GM23338 (cell line): ENCODE results near the gene NRP1. TPM values are rescaled to one million over a fixed set of nuclear protein-coding genes. Genes with fewer than 3 reads are reported as not detected.

ENCODE experiments used
- ATAC-seq: fragments of 200-7000 bp; cut with Tn5 transposase; 3 replicates; pipeline ENCODE4 v1.9.1; 2020
- DNase-seq: peaks from one replicate; pipeline ENCODE4 v3.0.0-alpha.2; 2015; ENCODE audit warnings: low spot score
- H2AFZ ChIP-seq: fragments of 200-600 bp; sonication (generic); 2 replicates; pipeline ENCODE4 v1.8.0; 2016; ENCODE audit warnings: antibody characterized with exemption, mild to moderate bottlenecking, moderate library complexity
- H3F3A ChIP-seq: fragments of 200-600 bp; sonication (generic); replicated peaks from 2 replicates; pipeline ENCODE4 v1.8.0; 2017; ENCODE audit warnings: antibody characterized with exemption, mixed run types, low read depth
- H3K27ac ChIP-seq: fragments of 200-600 bp; sonication (generic); 2 replicates; pipeline ENCODE4 v1.6.1; 2016; ENCODE audit warnings: low read depth
- H3K27me3 ChIP-seq: fragments of 200-600 bp; sonication (generic); 2 replicates; pipeline ENCODE4 v1.8.0; 2016; ENCODE audit warnings: mild to moderate bottlenecking, mixed run types, moderate library complexity; ENCODE audit not compliant: insufficient read depth
- H3K36me3 ChIP-seq: fragments of 200-600 bp; sonication (generic); 2 replicates; pipeline ENCODE4 v1.8.0; 2016; ENCODE audit warnings: mild to moderate bottlenecking; ENCODE audit not compliant: insufficient read depth
- H3K4me1 ChIP-seq: fragments of 200-600 bp; sonication (generic); 2 replicates; pipeline ENCODE4 v1.8.0; 2016; ENCODE audit warnings: mild to moderate bottlenecking, moderate library complexity; ENCODE audit not compliant: insufficient read depth
- H3K4me2 ChIP-seq: fragments of 200-600 bp; sonication (generic); 2 replicates; pipeline ENCODE4 v1.7.1; 2017; ENCODE audit warnings: mixed run types
- H3K4me3 ChIP-seq: fragments of 200-600 bp; sonication (generic); 2 replicates; pipeline ENCODE4 v1.6.1; 2016; ENCODE audit warnings: mixed run types
- H3K79me2 ChIP-seq: fragments of 200-600 bp; sonication (generic); replicated peaks from 2 replicates; pipeline ENCODE4 v1.8.0; 2017; ENCODE audit warnings: mild to moderate bottlenecking; ENCODE audit not compliant: insufficient read depth
- H3K9me2 ChIP-seq: fragments of 200-600 bp; sonication (generic); 2 replicates; pipeline ENCODE4 v1.8.0; 2017; ENCODE audit not compliant: insufficient read depth
- H4K20me1 ChIP-seq: fragments of 200-600 bp; sonication (generic); replicated peaks from 2 replicates; pipeline ENCODE4 v1.8.0; 2017; ENCODE audit warnings: mild to moderate bottlenecking; ENCODE audit not compliant: insufficient read depth
- H3K27ac Mint-ChIP-seq: 2 replicates; pipeline ENCODE4 v1.8.0; 2020; ENCODE audit warnings: inconsistent platforms, mild to moderate bottlenecking, moderate library complexity, mixed read lengths
- H3K27me3 Mint-ChIP-seq: 3 replicates; pipeline ENCODE4 v1.8.0; 2022; ENCODE audit warnings: low read depth, mild to moderate bottlenecking, moderate library complexity, mixed read lengths, inconsistent platforms; ENCODE audit not compliant: insufficient read depth, poor library complexity
- H3K36me3 Mint-ChIP-seq: 3 replicates; pipeline ENCODE4 v1.8.0; 2021; ENCODE audit warnings: low read depth, mild to moderate bottlenecking, inconsistent platforms, moderate library complexity, mixed read lengths
- H3K4me1 Mint-ChIP-seq: 3 replicates; pipeline ENCODE4 v1.8.0; 2020; ENCODE audit warnings: mild to moderate bottlenecking, inconsistent platforms, mixed read lengths
- H3K4me3 Mint-ChIP-seq: 3 replicates; pipeline ENCODE4 v1.8.0; 2021; ENCODE audit warnings: moderate library complexity, mild to moderate bottlenecking, inconsistent platforms, mixed read lengths
- H3K9me3 Mint-ChIP-seq: 3 replicates; pipeline ENCODE4 v1.8.0; 2020; ENCODE audit warnings: moderate library complexity, mild to moderate bottlenecking, inconsistent platforms, mixed read lengths
- CREB1 ChIP-seq: fragments of 250-450 bp; sonication (Bioruptor Pico); IDR thresholded peaks from 2 replicates; pipeline ENCODE4 v1.5.0; 2020; ENCODE audit warnings: low read depth, mild to moderate bottlenecking, moderate library complexity
- EZH2 ChIP-seq: fragments of 200-600 bp; sonication (generic); IDR thresholded peaks from one replicate; pipeline ENCODE4 v1.8.0; 2017; ENCODE audit warnings: antibody characterized with exemption, mild to moderate bottlenecking, low read depth; ENCODE audit not compliant: unreplicated experiment
- EZH2phosphoT487 ChIP-seq: fragments of 200-600 bp; sonication (generic); IDR thresholded peaks from one replicate; pipeline ENCODE4 v1.8.1; 2018; ENCODE audit warnings: antibody characterized with exemption; ENCODE audit not compliant: unreplicated experiment
- JUNB ChIP-seq: IDR thresholded peaks from one replicate; pipeline ENCODE4 v1.6.1; 2016; ENCODE audit warnings: antibody characterized with exemption; ENCODE audit not compliant: unreplicated experiment
- NANOG ChIP-seq: IDR thresholded peaks from 2 replicates; pipeline ENCODE4 v1.6.1; 2016; ENCODE audit warnings: antibody characterized with exemption, borderline replicate concordance
- POLR2AphosphoS5 ChIP-seq: IDR thresholded peaks from 2 replicates; pipeline ENCODE4 v1.6.1; 2016; ENCODE audit warnings: antibody characterized with exemption, low read depth
- STAT1 ChIP-seq: IDR thresholded peaks from one replicate; pipeline ENCODE4 v1.6.1; 2016; ENCODE audit warnings: antibody characterized with exemption; ENCODE audit not compliant: unreplicated experiment
- ZNF114 ChIP-seq: fragments of 250-450 bp; sonication (Bioruptor Pico); IDR thresholded peaks from 2 replicates; pipeline ENCODE4 v1.5.0; 2020; ENCODE audit warnings: mild to moderate bottlenecking, moderate library complexity
- ZNF331 ChIP-seq: fragments of 250-450 bp; sonication (Bioruptor Pico); IDR thresholded peaks from 2 replicates; pipeline ENCODE4 v1.5.0; 2020; ENCODE audit warnings: low read depth, mild to moderate bottlenecking, moderate library complexity
- polyA plus RNA-seq: library from polyadenylated mRNA; unstranded; fragments of >200 nt; fragmentation: Nextera tagmentation; extraction: Ambion mirVana; gene quantifications from 2 replicates; pipeline ENCODE4 v1.2.1, GENCODE V29; 2016
- total RNA-seq: library from RNA; depleted of rRNA; stranded (reverse); fragments of >200 nt; shearing (Covaris generic); gene quantifications from 2 replicates; pipeline ENCODE4 v1.2.3, GENCODE V29; 2014
- TF ChIP-seq, protein P1 (sequence below): IDR thresholded peaks from one replicate; pipeline ENCODE4 v1.6.1; 2018; ENCODE audit warnings: antibody characterized with exemption; ENCODE audit not compliant: unreplicated experiment
- TF ChIP-seq, protein P2 (sequence below), 2 experiments: fragments of 200-600 bp in 1 of 2; sonication (generic) in 1 of 2; conservative IDR thresholded peaks; 2 replicates each; pipeline versions ENCODE4 v1.5.1 to v1.6.1; 2016 to 2017; ENCODE audit warnings: antibody characterized with exemption in 2 of 2, low read depth in 2 of 2, mild to moderate bottlenecking in 2 of 2, moderate library complexity in 1 of 2
- TF ChIP-seq, protein P3 (sequence below): fragments of 250-450 bp; sonication (Bioruptor Pico); IDR thresholded peaks from 2 replicates; pipeline ENCODE4 v1.5.0; 2020; ENCODE audit warnings: mild to moderate bottlenecking, moderate library complexity
- TF ChIP-seq, protein P4 (sequence below): IDR thresholded peaks from 2 replicates; pipeline ENCODE4 v1.6.1; 2016; ENCODE audit warnings: antibody characterized with exemption

The NRP1 gene
- total and polyA plus RNA-seq, 2 experiments from 2014 or later, result 2.9 to 3.5 TPM

DNA sequence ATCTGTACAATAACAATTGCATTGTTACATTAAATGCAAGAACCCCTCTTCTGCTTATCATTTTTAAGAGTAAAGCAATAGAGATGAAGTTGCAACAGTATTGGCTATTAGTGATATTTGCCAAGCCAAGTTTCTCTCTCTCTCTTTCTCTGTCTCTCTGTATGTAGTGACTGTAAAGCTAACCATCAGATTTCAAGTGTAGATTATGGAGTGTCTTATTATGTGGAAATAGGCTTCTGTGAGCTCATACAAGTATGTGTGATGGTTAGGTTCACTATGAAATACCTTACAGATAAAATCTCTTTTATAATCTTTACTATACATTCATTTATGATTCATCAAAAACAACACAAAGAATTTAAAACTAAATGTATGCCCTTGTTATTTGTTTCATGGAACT is 28.6 kb upstream of the NRP1 start:
- Histone ChIP-seq H3F3A (no peaks in the 10 kb centered on the region), H3K4me1 (no peaks in the 10 kb centered on the region), H2AFZ (no peak overlapping the region), H3K4me2 (no peak overlapping the region), H3K9me2 (peaks cover 12% of the 10 kb centered on the region), H3K27ac (no peak overlapping the region), H3K27me3 (no peaks in the 10 kb centered on the region), H3K4me3 (no peak overlapping the region), H4K20me1 (no peaks in the 10 kb centered on the region), H3K79me2 (no peaks in the 10 kb centered on the region), H3K36me3 (no peaks in the 10 kb centered on the region; the same call in 1 of the 2 replicates)
- Mint-ChIP-seq H3K27ac (no peak overlapping the region), H3K27me3 (no peaks in the 10 kb centered on the region), H3K4me1 (no peaks in the 10 kb centered on the region), H3K4me3 (no peak overlapping the region), H3K9me3 (peaks cover 5% of the 10 kb centered on the region), H3K36me3 (peaks cover 3% of the 10 kb centered on the region; the same call in 1 of the 3 replicates)
- TF ChIP-seq EZH2phosphoT487 (no peak), POLR2AphosphoS5 (no peak), NANOG (no peak), ZNF331 (CRISPR knock-in tag) (no peak), CREB1 (CRISPR knock-in tag) (no peak), STAT1 (no peak), JUNB (no peak), EZH2 (no peak), ZNF114 (CRISPR knock-in tag) (no peak)
- TF ChIP-seq, protein P1, sequence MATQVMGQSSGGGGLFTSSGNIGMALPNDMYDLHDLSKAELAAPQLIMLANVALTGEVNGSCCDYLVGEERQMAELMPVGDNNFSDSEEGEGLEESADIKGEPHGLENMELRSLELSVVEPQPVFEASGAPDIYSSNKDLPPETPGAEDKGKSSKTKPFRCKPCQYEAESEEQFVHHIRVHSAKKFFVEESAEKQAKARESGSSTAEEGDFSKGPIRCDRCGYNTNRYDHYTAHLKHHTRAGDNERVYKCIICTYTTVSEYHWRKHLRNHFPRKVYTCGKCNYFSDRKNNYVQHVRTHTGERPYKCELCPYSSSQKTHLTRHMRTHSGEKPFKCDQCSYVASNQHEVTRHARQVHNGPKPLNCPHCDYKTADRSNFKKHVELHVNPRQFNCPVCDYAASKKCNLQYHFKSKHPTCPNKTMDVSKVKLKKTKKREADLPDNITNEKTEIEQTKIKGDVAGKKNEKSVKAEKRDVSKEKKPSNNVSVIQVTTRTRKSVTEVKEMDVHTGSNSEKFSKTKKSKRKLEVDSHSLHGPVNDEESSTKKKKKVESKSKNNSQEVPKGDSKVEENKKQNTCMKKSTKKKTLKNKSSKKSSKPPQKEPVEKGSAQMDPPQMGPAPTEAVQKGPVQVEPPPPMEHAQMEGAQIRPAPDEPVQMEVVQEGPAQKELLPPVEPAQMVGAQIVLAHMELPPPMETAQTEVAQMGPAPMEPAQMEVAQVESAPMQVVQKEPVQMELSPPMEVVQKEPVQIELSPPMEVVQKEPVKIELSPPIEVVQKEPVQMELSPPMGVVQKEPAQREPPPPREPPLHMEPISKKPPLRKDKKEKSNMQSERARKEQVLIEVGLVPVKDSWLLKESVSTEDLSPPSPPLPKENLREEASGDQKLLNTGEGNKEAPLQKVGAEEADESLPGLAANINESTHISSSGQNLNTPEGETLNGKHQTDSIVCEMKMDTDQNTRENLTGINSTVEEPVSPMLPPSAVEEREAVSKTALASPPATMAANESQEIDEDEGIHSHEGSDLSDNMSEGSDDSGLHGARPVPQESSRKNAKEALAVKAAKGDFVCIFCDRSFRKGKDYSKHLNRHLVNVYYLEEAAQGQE, result no peak
- TF ChIP-seq, protein P2, sequence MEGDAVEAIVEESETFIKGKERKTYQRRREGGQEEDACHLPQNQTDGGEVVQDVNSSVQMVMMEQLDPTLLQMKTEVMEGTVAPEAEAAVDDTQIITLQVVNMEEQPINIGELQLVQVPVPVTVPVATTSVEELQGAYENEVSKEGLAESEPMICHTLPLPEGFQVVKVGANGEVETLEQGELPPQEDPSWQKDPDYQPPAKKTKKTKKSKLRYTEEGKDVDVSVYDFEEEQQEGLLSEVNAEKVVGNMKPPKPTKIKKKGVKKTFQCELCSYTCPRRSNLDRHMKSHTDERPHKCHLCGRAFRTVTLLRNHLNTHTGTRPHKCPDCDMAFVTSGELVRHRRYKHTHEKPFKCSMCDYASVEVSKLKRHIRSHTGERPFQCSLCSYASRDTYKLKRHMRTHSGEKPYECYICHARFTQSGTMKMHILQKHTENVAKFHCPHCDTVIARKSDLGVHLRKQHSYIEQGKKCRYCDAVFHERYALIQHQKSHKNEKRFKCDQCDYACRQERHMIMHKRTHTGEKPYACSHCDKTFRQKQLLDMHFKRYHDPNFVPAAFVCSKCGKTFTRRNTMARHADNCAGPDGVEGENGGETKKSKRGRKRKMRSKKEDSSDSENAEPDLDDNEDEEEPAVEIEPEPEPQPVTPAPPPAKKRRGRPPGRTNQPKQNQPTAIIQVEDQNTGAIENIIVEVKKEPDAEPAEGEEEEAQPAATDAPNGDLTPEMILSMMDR (conservative IDR thresholded peaks at IDR 0.05; ENCODE audit: low read depth in 2 of 2), result no peak
- TF ChIP-seq, protein P3, sequence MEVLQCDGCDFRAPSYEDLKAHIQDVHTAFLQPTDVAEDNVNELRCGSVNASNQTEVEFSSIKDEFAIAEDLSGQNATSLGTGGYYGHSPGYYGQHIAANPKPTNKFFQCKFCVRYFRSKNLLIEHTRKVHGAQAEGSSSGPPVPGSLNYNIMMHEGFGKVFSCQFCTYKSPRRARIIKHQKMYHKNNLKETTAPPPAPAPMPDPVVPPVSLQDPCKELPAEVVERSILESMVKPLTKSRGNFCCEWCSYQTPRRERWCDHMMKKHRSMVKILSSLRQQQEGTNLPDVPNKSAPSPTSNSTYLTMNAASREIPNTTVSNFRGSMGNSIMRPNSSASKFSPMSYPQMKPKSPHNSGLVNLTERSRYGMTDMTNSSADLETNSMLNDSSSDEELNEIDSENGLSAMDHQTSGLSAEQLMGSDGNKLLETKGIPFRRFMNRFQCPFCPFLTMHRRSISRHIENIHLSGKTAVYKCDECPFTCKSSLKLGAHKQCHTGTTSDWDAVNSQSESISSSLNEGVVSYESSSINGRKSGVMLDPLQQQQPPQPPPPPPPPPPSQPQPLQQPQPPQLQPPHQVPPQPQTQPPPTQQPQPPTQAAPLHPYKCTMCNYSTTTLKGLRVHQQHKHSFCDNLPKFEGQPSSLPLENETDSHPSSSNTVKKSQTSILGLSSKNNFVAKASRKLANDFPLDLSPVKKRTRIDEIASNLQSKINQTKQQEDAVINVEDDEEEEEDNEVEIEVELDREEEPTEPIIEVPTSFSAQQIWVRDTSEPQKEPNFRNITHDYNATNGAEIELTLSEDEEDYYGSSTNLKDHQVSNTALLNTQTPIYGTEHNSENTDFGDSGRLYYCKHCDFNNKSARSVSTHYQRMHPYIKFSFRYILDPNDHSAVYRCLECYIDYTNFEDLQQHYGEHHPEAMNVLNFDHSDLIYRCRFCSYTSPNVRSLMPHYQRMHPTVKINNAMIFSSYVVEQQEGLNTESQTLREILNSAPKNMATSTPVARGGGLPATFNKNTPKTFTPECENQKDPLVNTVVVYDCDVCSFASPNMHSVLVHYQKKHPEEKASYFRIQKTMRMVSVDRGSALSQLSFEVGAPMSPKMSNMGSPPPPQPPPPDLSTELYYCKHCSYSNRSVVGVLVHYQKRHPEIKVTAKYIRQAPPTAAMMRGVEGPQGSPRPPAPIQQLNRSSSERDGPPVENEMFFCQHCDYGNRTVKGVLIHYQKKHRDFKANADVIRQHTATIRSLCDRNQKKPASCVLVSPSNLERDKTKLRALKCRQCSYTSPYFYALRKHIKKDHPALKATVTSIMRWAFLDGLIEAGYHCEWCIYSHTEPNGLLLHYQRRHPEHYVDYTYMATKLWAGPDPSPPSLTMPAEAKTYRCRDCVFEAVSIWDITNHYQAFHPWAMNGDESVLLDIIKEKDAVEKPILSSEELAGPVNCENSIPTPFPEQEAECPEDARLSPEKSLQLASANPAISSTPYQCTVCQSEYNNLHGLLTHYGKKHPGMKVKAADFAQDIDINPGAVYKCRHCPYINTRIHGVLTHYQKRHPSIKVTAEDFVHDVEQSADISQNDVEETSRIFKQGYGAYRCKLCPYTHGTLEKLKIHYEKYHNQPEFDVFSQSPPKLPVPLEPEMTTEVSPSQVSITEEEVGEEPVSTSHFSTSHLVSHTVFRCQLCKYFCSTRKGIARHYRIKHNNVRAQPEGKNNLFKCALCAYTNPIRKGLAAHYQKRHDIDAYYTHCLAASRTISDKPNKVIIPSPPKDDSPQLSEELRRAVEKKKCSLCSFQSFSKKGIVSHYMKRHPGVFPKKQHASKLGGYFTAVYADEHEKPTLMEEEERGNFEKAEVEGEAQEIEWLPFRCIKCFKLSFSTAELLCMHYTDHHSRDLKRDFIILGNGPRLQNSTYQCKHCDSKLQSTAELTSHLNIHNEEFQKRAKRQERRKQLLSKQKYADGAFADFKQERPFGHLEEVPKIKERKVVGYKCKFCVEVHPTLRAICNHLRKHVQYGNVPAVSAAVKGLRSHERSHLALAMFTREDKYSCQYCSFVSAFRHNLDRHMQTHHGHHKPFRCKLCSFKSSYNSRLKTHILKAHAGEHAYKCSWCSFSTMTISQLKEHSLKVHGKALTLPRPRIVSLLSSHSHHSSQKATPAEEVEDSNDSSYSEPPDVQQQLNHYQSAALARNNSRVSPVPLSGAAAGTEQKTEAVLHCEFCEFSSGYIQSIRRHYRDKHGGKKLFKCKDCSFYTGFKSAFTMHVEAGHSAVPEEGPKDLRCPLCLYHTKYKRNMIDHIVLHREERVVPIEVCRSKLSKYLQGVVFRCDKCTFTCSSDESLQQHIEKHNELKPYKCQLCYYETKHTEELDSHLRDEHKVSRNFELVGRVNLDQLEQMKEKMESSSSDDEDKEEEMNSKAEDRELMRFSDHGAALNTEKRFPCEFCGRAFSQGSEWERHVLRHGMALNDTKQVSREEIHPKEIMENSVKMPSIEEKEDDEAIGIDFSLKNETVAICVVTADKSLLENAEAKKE (CRISPR knock-in tag), result no peak
- TF ChIP-seq, protein P4, sequence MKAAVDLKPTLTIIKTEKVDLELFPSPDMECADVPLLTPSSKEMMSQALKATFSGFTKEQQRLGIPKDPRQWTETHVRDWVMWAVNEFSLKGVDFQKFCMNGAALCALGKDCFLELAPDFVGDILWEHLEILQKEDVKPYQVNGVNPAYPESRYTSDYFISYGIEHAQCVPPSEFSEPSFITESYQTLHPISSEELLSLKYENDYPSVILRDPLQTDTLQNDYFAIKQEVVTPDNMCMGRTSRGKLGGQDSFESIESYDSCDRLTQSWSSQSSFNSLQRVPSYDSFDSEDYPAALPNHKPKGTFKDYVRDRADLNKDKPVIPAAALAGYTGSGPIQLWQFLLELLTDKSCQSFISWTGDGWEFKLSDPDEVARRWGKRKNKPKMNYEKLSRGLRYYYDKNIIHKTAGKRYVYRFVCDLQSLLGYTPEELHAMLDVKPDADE, result no peak
- DNase-seq (no peak), ATAC-seq (no peak)
